Activated CD4-positive, alpha-beta T cell treated with anti-CD3 and anti-CD28 coated beads, Interleukin-2, amount 10 ng/mL, durations not matched to agents 7 days and 5 days (primary cell): Measurements from ENCODE around the gene TSFM. TPM values are rescaled to one million over a fixed set of nuclear protein-coding genes. Genes with fewer than 3 reads are reported as not detected.
A peak's percentile ranks its signal among the peaks of the same experiment; 100 is the strongest.

ENCODE experiments used
- CTCF ChIA-PET: fragments of 350-600 bp; sonication (Branson Sonifier 250); formaldehyde crosslinking; loops from one replicate; lab custom pipeline; 2021; ENCODE audit warnings: antibody characterized with exemption; lab: Charles Lee
- POLR2A ChIA-PET: fragments of 350-600 bp; sonication (Branson Sonifier 250); formaldehyde crosslinking; loops from one replicate; lab custom pipeline; 2021; ENCODE audit warnings: antibody characterized with exemption; lab: Charles Lee
- DNase-seq: peaks from one replicate; pipeline ENCODE4 v3.0.0-alpha.2; 2020
- H3K27ac Mint-ChIP-seq: one replicate; pipeline ENCODE4 v1.8.0; 2021; ENCODE audit warnings: mild to moderate bottlenecking, moderate library complexity, mixed read lengths
- H3K27me3 Mint-ChIP-seq: one replicate; pipeline ENCODE4 v1.8.0; 2021; ENCODE audit warnings: mixed read lengths
- H3K36me3 Mint-ChIP-seq: one replicate; pipeline ENCODE4 v1.8.0; 2021; ENCODE audit warnings: low read depth, mixed read lengths
- H3K4me1 Mint-ChIP-seq: one replicate; pipeline ENCODE4 v1.8.0; 2021; ENCODE audit warnings: mixed read lengths
- H3K4me3 Mint-ChIP-seq: one replicate; pipeline ENCODE4 v1.8.0; 2021; ENCODE audit warnings: mild to moderate bottlenecking, moderate library complexity, mixed read lengths
- H3K9me3 Mint-ChIP-seq: one replicate; pipeline ENCODE4 v1.8.0; 2021; ENCODE audit warnings: mixed read lengths
- total RNA-seq, 2 experiments: library from RNA; stranded (reverse); gene quantifications; one replicate each; pipeline ENCODE4 v1.2.3, GENCODE V29; 2021

The TSFM gene
- total RNA-seq, 2 experiments from 2014 or later: 23.6 to 29.7 TPM

- H3K9me3 Mint-ChIP-seq: no peaks in the 10 kb centered on the region
- DNase-seq: peak; percentile 51
- H3K4me1 Mint-ChIP-seq: peaks cover 93% of the 10 kb centered on the region
- H3K4me3 Mint-ChIP-seq: peak overlapping the region; percentile 1
- peak overlapping the region; percentile 86 for H3K27ac Mint-ChIP-seq
- ChIA-PET POLR2A (no interaction called here), CTCF (interaction anchor here (0.9 to 1.1 kb wide), 3 partner anchors 52 to 82 kb away, joined by 3 to 4 read pairs (median 3); no protein-coding TSS in a partner anchor)
- peaks cover 9% of the 10 kb centered on the region for H3K36me3 Mint-ChIP-seq
- H3K27me3 Mint-ChIP-seq: no peaks in the 10 kb centered on the region
Observed at GRCh38 chr12:57838594-57839302, 56.2 kb downstream of the TSFM start.

DNA sequence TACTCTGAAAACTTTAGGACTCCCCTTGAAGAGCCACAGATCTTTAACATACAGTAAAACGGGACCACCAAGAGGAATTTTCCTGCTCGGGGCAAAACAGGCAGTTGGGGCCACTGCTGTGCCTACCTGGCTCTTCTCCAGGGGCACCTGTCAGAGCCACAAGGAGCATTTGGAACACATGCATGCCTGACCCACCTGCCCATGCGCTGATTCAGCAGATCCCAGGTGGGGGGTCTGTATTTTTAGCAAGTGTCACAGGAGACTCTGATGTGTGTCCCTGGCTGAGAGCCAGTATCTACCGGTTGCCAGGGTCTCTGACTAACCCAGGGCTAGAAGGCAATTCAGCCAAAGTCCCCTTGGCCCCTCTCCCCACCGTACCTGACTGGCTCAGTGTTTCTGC, 57.4 kb downstream of the TSFM start:
- Mint-ChIP-seq H3K36me3 (peaks cover 9% of the 10 kb centered on the region), H3K4me1 (peaks cover 90% of the 10 kb centered on the region), H3K27ac (no peak overlapping the region), H3K9me3 (no peaks in the 10 kb centered on the region), H3K4me3 (no peak overlapping the region), H3K27me3 (no peaks in the 10 kb centered on the region)
- CTCF ChIA-PET: interaction anchor here (0.6 to 1.0 kb wide), 2 partner anchors 37 to 114 kb away, joined by 3 to 4 read pairs; no protein-coding TSS in a partner anchor
- no peak for DNase-seq
- POLR2A ChIA-PET: no interaction called here

DNA sequence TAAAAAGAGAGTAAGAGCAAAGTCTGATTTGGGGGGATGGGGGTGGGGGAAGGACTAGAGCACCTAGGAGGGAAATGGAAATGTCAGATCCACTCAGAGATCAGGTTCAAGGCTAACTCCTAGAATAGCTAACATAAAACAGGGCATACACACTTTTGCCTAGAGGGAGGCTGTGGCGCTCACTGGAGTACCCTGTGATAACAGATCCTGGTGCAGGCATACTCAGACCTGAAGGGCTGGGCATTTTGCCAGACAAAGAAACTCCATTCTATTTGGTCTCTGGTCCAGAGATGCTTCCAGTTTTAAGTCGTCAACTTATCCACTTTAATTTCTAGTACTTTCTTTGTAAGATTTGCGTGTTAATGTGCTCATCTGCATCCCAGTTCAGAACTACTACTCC, 58.1 kb downstream of the TSFM start:
- CTCF ChIA-PET: interaction anchor here (0.6 kb wide), 2 partner anchors 93 to 113 kb away, joined by 3 read pairs; no protein-coding TSS in a partner anchor
- no peak for DNase-seq
- no peaks in the 10 kb centered on the region for H3K27me3 Mint-ChIP-seq
- no peak overlapping the region for H3K4me3 Mint-ChIP-seq
- no peak overlapping the region for H3K27ac Mint-ChIP-seq
- POLR2A ChIA-PET: no interaction called here
- H3K4me1 Mint-ChIP-seq: peaks cover 86% of the 10 kb centered on the region
- H3K9me3 Mint-ChIP-seq: no peaks in the 10 kb centered on the region
- peaks cover 9% of the 10 kb centered on the region for H3K36me3 Mint-ChIP-seq

GRCh38 chr12:57841445-57841844, 58.9 kb downstream of the TSFM start:
- H3K4me3 Mint-ChIP-seq: no peak overlapping the region

GRCh38 chr12:57842342-57843294, 60.0 kb downstream of the TSFM start:
- peaks cover 72% of the 10 kb centered on the region for H3K4me1 Mint-ChIP-seq
- POLR2A ChIA-PET: no interaction called here
- H3K27ac Mint-ChIP-seq: peak overlapping the region; percentile 52
- peak overlapping the region; percentile 82 for H3K4me3 Mint-ChIP-seq
- H3K27me3 Mint-ChIP-seq: no peaks in the 10 kb centered on the region
- no peaks in the 10 kb centered on the region for H3K9me3 Mint-ChIP-seq
- peaks cover 9% of the 10 kb centered on the region for H3K36me3 Mint-ChIP-seq
- peak; percentile 47 for DNase-seq
- CTCF ChIA-PET: interaction anchor here (0.5 to 1.8 kb wide), 11 partner anchors 9 to 1485 kb away, joined by 3 to 6 read pairs (median 3); no protein-coding TSS in a partner anchor

More at GRCh38 chr12:57841445-57841844, 58.9 kb downstream of the TSFM start:
- CTCF ChIA-PET: interaction anchor here (1.8 kb wide), 1 partner anchor 9 kb away, joined by 6 read pairs; no protein-coding TSS in a partner anchor
- Mint-ChIP-seq H3K9me3 (no peaks in the 10 kb centered on the region), H3K4me1 (peaks cover 78% of the 10 kb centered on the region), H3K27ac (no peak overlapping the region), H3K36me3 (peaks cover 9% of the 10 kb centered on the region), H3K27me3 (no peaks in the 10 kb centered on the region)
- POLR2A ChIA-PET: interaction anchor here (0.5 kb wide), 1 partner anchor 10 kb away, joined by 4 read pairs; no protein-coding TSS in a partner anchor
- DNase-seq: no peak

GRCh38 chr12:57844709-57845477, 62.3 kb downstream of the TSFM start:
- Mint-ChIP-seq H3K36me3 (peaks cover 9% of the 10 kb centered on the region), H3K9me3 (no peaks in the 10 kb centered on the region), H3K27me3 (peaks cover 15% of the 10 kb centered on the region), H3K4me3 (peak overlapping the region; percentile 82), H3K27ac (peak overlapping the region; percentile 79), H3K4me1 (peaks cover 62% of the 10 kb centered on the region)
- peak; percentile 43 for DNase-seq
- CTCF ChIA-PET: interaction anchor here (0.5 to 3.0 kb wide), 12 partner anchors 8 to 97 kb away, joined by 3 to 10 read pairs (median 4); partner anchors contain the start of genes ATP23 and TSFM
- POLR2A ChIA-PET: interaction anchor here (0.6 kb wide), 1 partner anchor 93 kb away, joined by 3 read pairs; no protein-coding TSS in a partner anchor

DNA sequence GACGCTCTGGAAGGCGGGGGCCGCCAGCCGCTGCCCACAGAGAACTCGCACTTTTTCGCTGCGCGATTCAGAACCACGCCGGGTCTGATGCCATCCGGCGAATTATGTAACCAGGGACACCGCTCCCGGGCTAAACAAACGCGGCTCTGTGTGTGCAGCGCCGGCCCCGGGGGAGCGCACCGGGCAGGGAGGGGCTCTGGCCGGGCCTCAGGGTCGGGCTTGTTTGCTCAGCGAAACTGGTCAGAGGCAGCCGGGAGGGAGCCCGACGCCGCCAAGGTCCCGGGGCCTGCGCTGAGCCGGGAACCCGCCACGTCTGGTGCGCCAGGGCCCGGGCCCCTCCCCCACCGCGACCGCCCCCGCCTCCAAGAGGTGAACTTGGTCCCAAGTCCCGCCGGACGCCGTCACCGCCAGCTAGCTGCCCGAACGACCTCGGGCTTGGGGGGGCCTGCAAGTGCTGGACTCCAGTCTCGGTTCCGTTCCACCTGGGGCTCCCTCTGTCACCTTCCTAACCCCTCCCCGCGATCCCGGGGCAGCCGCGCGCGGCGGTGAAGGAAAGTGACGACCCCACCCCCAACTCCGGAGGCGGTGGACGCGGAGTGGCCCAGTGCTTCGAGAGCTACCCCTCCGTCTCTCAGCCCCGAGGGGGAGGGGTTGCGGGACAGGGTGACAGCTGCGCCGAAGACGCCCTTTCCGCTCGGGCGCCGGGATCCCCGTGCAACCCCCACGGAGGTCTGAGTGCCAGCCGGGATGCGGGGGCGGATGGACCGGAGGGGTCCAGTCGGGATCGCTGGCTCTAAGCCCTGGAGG, 63.1 kb downstream of the TSFM start:
- peak; percentile 61 for DNase-seq
- peaks cover 16% of the 10 kb centered on the region for H3K27me3 Mint-ChIP-seq
- ChIA-PET CTCF (interaction anchor here (0.7 to 3.0 kb wide), 8 partner anchors 9 to 96 kb away, joined by 3 to 10 read pairs (median 3); partner anchors contain the start of gene ATP23), POLR2A (interaction anchor here (0.6 kb wide), 1 partner anchor 92 kb away, joined by 3 read pairs; no protein-coding TSS in a partner anchor)
- H3K27ac Mint-ChIP-seq: peak overlapping the region; percentile 81
- H3K36me3 Mint-ChIP-seq: peaks cover 9% of the 10 kb centered on the region
- peak overlapping the region; percentile 82 for H3K4me3 Mint-ChIP-seq
- H3K4me1 Mint-ChIP-seq: peaks cover 55% of the 10 kb centered on the region
- no peaks in the 10 kb centered on the region for H3K9me3 Mint-ChIP-seq

DNA sequence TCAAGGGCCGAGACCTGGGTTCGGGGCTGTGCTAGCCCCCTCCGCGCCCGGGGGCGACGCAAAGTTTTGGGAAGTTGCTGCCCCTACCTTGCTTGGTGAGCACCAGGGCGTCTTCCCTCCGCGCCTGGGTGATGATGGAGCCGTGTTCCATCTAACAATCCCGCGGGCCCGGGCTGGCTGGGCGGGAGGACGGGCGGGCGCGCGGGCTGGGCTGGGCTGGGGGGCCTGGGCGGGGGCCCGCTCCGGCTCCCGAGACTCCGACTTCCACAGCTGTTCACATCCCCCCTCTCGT, 63.6 kb downstream of the TSFM start:
- peaks cover 9% of the 10 kb centered on the region for H3K36me3 Mint-ChIP-seq
- H3K27me3 Mint-ChIP-seq: peaks cover 20% of the 10 kb centered on the region
- ChIA-PET POLR2A (no interaction called here), CTCF (interaction anchor here (1.0 to 3.0 kb wide), 4 partner anchors 10 to 47 kb away, joined by 3 to 10 read pairs (median 4); no protein-coding TSS in a partner anchor)
- peak overlapping the region; percentile 82 for H3K4me3 Mint-ChIP-seq
- DNase-seq: no peak
- H3K4me1 Mint-ChIP-seq: peaks cover 53% of the 10 kb centered on the region
- no peaks in the 10 kb centered on the region for H3K9me3 Mint-ChIP-seq
- H3K27ac Mint-ChIP-seq: peak overlapping the region; percentile 81

- peaks cover 25% of the 10 kb centered on the region for H3K27me3 Mint-ChIP-seq
- H3K4me3 Mint-ChIP-seq: peak within 1 kb of the TSS; percentile 82
- peak within 1 kb of the TSS; percentile 81 for H3K27ac Mint-ChIP-seq
- ChIA-PET CTCF (interaction anchor here (0.6 to 3.0 kb wide), 10 partner anchors 10 to 58 kb away, joined by 3 to 10 read pairs (median 3); no protein-coding TSS in a partner anchor), POLR2A (no interaction called here)
- peaks cover 53% of the 10 kb centered on the region for H3K4me1 Mint-ChIP-seq
- H3K36me3 Mint-ChIP-seq: peaks cover 9% of the 10 kb centered on the region
- DNase-seq: peak; percentile 89
- no peaks in the 10 kb centered on the region for H3K9me3 Mint-ChIP-seq
Observed at GRCh38 chr12:57846577-57847319, 64.2 kb downstream of the TSFM start, which contains the start of gene CTDSP2. CTDSP2 (minus strand) TSS chr12:57846729; CDS start chr12:57846435, 294 bp downstream.
